NCI-H1436 (cell line): Measurements from ENCODE around the gene SEC61A1.

ENCODE experiments used
- DNase-seq: peaks from one replicate; lab custom pipeline; 2025; lab: John Stamatoyannopoulos, UW

Gene SEC61A1

GRCh38 chr3:128051837-128052594 lies at the start of gene SEC61A1:
TSS of gene SEC61A1 (plus strand) at chr3:128052437. CDS start at chr3:128052553, 116 bp downstream.
- peak; percentile 94 for DNase-seq

GRCh38 chr3:128004661-128005060 lies 47.6 kb upstream of the SEC61A1 start:
- DNase-seq, result no peak

DNA sequence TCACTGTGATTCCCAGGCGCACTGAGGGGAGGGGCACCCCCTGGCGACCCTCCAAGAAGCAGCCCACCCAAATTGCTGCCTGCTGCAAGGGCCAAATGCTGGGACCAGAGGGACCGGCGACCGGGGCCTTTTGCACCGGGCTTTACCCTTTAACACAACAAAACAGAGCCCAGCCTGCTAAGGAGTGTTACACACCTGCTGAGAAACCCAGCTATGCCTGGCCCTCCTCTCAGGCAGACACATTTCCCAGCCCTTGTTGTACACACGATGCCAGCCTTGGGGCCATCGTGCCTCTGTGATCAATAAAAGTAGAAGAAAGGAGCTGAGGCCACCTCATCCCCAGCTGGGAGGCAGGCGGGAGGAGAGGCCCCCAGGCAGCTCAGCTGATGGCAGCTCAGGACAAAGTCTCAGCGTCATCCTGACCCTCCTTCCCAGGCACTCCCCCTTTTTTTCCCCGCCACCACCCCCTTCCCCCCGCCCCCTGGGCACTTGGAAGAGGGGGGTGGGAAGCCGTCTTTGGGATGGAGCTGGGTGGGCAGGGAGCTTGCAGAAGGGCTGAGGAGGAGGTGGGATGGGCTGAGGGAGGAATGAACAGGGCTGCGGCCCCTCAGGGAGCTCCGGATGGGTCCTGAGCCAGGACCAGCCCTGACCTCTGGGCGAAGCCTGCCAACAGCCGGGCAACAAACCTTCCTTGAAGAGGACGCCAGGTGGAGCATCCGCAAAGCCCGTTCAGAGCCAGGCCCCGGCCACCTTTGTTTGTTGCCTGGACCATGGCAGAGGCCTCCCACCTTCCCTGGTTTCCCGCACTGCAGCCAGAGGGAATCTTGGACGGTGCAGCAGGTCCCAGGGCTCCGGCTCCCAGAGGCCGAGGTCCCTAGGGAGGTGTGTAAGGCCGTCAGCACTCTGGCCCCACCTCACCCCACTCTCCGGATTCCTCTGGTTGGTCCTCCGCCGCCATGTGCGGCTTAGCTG lies 45.9 kb upstream of the SEC61A1 start:
- no peak for DNase-seq

DNA sequence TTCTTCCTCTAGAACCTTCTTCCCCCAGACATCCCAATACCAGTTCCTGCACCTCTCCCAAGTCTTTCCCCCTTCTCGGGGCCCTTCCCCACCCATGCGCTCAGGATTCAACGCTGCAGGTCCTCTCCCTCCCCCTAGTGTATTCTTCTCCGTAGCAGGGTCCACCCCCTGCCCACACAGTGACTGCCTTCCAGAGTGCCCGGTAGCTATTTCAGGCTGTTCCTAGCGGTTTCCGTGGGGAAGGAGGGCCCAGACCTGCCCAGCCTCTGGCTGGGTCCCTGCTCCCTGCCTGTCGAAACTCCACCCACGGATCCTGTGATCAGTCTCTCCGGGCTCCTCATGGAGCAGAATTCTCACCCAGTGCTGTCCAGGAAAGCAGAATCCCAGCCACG lies 45.2 kb upstream of the SEC61A1 start:
- no peak for DNase-seq

DNA sequence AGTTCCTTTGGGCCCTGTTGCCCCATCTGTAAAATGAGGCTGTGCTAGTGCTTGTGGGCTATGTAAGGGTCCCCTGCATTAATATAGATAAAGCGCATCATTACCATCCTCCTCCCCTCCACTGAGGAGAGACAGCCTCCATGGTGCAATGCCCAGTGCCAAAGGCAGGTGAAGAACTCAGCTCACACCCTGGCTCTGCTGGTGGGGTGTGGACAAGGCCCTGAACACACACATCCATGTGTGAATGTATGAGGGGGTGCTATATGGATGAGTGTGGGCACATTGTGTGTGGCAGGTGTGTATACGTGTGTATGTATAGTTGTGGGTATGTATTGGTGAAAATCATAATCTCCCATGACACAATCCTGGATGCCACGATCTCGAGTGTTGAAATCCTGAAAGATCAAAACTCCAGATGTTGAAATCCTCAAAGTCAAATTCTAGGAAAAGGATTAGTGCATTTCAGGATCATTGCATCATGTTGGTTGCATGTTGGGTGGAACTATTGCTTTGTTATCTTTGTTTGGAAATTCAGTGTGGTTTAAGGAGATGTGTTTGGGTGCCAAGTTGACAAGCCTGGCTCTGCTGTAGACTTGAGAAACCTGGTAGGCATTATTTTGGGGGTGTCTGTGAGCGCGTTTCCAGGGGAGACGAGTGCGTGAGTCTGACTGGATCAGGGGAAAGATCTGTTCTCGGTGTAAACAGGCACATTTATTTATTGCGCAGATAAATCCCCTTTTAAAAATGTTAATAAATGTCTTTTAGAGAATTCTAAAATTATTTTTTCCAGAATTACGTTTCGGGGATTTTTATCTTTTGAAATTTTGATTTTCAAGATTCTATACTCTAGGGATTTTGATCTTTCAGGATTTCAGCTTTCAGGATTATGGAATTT lies 42.0 kb upstream of the SEC61A1 start:
- DNase-seq, result no peak

DNA sequence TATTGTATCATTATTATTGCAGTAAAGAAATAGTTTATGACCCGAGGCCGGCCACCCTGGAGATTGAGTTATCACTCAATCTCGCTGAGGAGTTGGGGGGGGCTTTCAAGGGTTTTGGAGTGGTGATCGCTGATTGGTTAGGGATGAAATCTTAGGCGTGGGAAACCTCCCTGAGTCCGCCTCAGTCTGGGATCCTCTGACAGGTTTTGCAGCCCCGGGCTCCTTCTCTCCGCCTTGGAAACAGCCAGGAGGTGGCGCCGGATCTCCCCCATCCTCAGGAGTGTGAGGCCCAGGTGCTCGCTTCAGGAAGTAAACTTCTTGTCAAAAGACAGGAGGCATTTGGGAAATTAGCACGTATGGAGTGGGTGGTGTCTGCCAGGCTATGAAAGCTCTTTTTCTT lies 41.1 kb upstream of the SEC61A1 start:
- peak; percentile 63 for DNase-seq

DNA sequence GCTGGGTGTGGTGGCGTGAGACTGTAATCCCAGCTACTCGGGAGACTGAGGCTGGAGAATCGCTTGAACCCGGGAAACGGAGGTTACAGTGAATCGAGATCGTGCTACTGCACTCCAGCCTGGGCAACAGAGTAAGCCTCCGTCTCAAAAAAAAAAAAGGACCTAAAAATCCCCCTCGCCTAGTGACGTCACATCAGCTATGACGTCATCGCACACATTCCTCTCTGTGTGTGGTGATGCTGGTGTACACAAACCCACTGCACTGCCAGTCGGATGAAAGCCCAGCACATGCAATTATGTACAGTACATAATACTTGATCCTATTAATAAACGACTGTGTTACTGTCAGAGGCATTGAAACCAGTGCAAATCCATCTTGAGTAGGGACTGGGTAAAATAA lies 40.2 kb upstream of the SEC61A1 start:
- DNase-seq, result no peak

- no peak for DNase-seq
These were observed 37.7 kb upstream of the SEC61A1 start for GRCh38 chr3:128014548-128014947.

DNA sequence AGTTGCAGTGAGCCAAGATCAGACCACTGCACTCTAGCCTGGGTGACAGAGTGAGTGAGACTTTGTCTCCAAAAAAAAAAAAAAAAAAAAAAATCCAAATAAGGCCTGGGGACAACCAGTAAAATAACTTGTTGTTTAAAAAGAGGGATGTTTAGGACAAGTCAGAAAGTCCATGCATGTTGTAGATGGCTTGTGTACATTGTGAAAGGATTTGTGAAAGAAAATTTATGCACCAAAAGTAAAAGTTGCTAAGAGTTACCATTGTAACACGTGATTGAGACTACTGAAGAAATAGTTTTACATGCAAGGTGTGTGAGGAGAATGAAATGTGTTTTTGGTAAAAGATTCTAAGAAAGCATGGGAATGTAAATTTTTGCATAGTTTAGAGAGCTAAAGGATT lies 35.7 kb upstream of the SEC61A1 start:
- DNase-seq, result no peak

DNA sequence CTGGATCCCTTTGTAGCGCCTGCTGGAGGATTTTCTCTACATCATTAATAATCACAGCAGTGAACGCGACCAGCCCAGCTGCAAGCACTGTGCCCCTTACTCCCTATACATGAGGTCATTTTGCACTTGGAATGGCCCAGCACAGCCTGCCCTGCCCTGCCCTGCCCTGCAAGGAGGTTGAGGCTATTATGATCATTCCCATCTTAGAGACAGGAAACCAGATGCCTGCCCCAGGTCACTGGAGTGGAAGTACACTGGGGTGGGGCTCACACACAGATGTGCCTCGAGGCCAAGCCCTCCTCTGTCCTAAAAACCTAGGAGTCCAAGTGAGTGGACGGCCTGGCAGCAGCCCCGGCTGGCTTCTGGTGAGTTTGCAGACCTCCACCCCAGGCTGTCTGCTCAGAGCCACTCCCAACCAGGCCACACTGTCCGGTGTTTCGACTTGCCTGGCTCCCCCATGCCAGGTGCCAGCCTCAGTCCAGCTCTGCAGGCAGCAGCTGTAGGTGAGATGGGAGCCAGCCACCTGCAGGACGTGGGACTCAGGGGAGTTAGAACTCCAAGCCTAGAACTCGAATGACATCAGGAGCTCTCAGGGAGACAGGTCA lies 30.4 kb upstream of the SEC61A1 start:
- no peak for DNase-seq

GRCh38 chr3:128033102-128033501 lies 19.1 kb upstream of the SEC61A1 start:
- no peak for DNase-seq

GRCh38 chr3:128036119-128036518 lies 16.1 kb upstream of the SEC61A1 start:
- no peak for DNase-seq

- DNase-seq, result no peak
These were observed 12.2 kb upstream of the SEC61A1 start for GRCh38 chr3:128040041-128040440.

- no peak for DNase-seq
These were observed 11.6 kb upstream of the SEC61A1 start for GRCh38 chr3:128040660-128041059.

GRCh38 chr3:128041344-128041743 lies 10.9 kb upstream of the SEC61A1 start:
- DNase-seq, result no peak

GRCh38 chr3:128050597-128050996 lies 1.6 kb upstream of the SEC61A1 start:
- DNase-seq, result no peak

DNA sequence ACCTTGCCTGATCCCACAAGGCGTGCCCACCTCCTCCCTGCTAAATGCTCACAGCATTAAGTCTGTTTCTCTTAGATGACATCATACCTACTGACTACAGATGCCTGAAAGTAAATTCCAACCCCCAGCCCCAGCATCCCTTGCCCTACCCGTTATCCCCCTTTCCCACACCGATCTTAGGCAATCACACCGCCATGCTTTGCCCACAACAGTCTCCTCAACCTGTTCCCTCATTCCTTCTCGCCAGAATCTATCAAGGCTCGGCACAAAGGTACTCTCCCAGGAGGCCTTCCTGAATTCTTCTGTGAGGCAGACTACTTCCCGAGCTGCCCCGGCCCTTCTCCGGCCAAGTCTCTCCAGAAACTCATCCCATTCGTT lies 789 bp upstream of the SEC61A1 start:
- DNase-seq, result no peak

- DNase-seq, result no peak
These were observed 536 bp downstream of the SEC61A1 start for GRCh38 chr3:128052595-128053351.

- DNase-seq, result no peak
These were observed 1.4 kb downstream of the SEC61A1 start for GRCh38 chr3:128053614-128054013.

GRCh38 chr3:128054367-128054766 lies 2.1 kb downstream of the SEC61A1 start:
- DNase-seq, result no peak

GRCh38 chr3:128056258-128056657 lies 4.0 kb downstream of the SEC61A1 start:
- no peak for DNase-seq
